ENCODE measurements around the gene RGS7. TPM values are rescaled to one million over a fixed set of nuclear protein-coding genes. Genes with fewer than 3 reads are reported as not detected.
A peak's percentile ranks its signal among the peaks of the same experiment; 100 is the strongest.

The RGS7 gene
- not detected for total RNA-seq (ENCODE audit: insufficient read depth, low replicate concordance)

- peak; percentile 66 for DNase-seq (ENCODE audit: low spot score)
Measured at GRCh38 chr1:241356519-241357365, at the start of gene RGS7. TSS of gene RGS7 (minus strand) at chr1:241357205.

- DNase-seq (ENCODE audit: low spot score): no peak
Measured at GRCh38 chr1:241406421-241406820, 49.4 kb upstream of the RGS7 start.

DNA sequence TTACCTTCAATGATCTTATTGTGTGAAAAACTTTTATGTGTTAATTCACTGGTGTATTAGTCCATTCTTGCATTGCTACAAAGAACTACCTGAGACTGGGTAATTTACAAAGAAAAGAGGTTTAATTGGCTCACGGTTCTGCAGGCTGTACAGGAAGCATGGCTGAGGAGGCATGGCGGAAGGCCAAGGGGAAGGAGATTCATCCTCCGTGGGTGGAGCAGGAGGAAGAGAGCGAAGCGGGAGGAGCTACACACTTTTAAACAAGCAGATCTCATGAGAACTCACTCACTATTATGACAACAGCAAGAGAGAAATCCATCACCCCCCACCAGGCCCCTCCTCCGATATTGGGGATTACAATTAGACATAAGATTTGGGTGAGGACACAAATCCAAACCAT is 44.2 kb upstream of the RGS7 start:
- no peak for DNase-seq (ENCODE audit: low spot score)

DNA sequence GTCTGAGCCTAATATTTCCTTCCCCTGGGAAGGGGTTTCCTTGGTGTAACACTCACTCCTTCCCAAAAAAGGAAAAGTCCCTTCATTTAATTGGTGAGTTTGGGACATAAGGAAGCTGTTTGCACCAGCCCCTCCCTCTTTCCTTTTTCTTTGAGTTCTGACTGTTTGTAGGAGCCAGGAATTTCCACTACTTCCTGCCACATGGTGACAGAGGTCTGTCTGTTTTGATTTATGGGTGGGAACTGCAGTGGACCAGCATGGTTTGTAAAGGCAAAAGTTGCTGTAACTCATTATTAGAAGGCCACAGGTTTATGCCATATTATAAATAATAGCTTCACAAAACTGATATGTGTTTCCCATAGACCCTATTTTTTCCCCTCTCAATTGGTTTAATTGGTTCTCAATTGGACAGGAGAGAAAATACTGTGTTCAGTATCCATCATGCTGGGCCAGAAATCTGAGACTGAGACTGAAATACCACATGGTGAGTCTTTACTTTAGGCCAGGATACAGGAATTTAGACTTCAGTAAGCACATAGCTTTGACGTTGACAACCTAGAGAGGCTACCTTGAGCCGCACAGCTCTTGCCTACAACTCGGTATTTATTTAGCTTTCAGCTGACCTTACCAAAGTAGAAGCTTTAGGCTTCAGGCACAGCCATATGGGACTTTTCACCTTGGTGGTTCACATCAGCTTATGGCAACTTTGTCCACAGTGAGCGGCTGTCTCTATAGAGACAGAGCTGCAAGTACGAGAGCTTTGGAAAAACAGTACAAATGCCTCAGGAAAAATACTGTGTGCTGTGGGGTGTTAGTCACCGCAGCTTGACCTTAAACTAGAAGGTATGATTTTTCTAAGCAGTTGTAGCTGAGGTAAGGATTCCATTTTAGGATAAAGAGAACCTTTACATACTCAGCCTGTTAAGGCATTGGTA is 40.0 kb upstream of the RGS7 start:
- DNase-seq (ENCODE audit: low spot score): no peak

- DNase-seq (ENCODE audit: low spot score): no peak
Measured at GRCh38 chr1:241391926-241392710, 35.1 kb upstream of the RGS7 start.

DNA sequence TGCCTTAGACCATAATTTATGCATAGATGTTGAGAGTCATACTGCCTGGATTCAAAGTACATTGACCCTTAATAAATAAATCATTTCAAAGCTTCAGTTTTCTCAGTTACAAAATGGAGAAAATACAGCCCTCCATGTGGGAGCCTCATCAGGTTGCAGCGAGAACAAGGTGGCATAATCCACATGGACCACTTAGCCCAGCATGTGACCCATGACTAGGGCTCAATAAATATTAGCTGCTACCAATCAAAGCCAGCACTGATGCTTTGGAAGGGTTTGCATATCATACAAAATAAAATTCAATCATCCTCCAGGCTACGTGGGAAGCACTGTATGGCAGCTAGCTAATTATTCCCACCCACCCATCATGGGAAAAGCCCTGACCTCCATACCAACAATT is 33.5 kb upstream of the RGS7 start:
- DNase-seq (ENCODE audit: low spot score): no peak

DNA sequence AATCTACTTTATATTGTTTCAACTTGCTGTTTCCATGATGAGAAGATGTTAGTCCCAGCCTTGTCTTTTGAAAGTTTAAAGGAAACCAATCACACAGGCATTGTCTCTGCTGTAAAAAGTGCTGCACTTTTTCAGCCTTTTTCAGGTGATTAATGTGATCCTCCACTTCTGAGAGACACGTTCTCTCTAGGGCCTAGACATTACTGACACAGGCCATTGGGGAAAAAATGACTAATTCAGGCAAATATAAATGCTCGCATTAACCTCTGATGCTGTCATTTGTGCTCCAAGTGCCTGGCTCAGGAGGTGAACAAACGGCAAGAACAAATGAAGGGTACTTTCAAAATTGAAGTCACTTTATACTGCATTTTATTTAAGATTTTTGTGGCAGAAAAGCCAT is 32.4 kb upstream of the RGS7 start:
- DNase-seq (ENCODE audit: low spot score): no peak

- no peak for DNase-seq (ENCODE audit: low spot score)
Measured at GRCh38 chr1:241387216-241387615, 30.2 kb upstream of the RGS7 start.

DNA sequence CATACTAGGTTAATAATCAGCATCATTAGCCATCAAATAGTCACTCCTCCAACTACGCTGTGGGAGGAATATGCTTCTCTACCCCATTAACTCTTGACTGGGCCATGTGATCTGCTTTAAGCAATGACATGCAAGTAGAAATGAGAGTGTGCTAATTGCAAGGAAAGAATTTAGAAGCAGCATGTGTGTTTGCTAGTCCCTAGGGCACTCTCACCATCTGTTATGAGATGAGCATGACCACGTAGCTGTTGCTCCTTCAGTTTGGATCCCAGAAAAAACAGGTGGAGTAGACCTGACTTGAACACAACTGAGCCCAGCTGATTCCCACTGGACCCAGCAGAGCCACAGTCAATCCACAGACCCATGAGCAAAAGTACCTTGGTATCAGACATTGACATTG is 19.7 kb upstream of the RGS7 start:
- DNase-seq (ENCODE audit: low spot score): no peak

DNA sequence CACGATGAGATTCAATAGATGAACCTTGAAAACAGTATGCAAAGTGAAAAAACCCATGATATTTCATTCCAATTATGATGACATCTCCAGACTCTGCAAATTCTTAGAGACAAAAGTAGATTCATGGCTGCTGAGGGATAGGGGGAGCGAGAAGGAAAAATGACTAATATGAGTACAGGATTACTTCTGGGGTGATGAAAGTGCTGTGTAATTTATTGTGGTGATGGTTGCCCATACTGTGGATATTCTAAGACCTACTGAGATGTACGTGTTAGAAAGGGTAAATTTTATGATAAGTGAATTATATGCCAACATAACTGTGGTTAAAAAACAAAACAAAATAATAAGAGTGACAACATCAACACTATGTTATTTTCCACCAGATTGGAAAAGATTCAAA is 18.9 kb upstream of the RGS7 start:
- DNase-seq (ENCODE audit: low spot score): no peak

GRCh38 chr1:241366196-241366595 is 9.2 kb upstream of the RGS7 start:
- no peak for DNase-seq (ENCODE audit: low spot score)

- DNase-seq (ENCODE audit: low spot score): no peak
Measured at GRCh38 chr1:241362350-241362749, 5.3 kb upstream of the RGS7 start.

DNA sequence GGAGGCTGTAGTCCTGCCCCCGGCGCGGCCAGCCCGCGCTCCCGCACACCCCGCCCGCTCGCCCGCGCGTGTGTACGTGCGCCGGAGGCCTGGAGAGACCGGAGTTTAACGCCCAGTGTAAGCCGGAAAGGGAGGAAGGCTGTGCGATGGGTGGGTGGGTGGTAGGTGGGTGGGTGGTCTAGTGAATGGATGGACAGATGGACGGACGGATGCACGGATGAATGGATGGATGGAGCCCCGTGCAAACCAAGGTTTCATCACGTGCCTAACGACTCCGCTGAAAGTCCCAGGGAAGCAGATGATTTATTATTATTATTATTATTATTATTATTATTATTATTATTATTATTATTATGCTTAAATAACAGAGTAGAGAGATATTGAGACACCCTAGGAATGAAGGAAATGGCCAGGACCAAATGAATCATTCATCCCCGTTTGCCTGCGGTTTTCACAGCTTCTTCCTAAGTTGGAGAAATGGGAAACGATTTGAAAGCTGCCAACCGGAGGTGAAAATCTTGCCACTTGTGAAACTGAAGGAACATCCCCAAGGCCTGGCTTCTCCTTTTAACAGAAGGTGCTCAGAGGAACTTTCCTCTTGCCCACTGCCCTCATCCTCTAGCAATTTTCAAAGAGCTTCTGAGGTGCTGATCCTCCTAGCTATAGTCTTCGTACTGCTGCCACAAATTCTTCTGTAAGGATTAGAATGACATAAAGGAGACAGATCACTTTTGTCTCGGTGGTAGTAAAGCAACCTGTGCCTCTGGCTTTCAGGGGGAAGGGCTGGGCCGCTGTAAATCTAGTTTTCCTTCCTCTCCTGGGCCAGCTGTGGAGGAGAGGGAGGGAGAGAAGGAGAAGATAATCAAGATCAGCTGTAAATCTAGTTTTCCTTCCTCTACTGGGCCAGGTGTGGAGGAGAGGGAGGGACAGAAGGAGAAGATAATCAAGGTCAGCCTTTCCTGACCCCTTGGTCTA is 648 bp upstream of the RGS7 start:
- no peak for DNase-seq (ENCODE audit: low spot score)

GRCh38 chr1:241356187-241356518 is 852 bp downstream of the RGS7 start:
- peak; percentile 0 for DNase-seq (ENCODE audit: low spot score)

GRCh38 chr1:241355311-241356010 is 1.5 kb downstream of the RGS7 start:
- DNase-seq (ENCODE audit: low spot score): no peak

- no peak for DNase-seq (ENCODE audit: low spot score)
Measured at GRCh38 chr1:241352401-241352800, 4.6 kb downstream of the RGS7 start.

DNA sequence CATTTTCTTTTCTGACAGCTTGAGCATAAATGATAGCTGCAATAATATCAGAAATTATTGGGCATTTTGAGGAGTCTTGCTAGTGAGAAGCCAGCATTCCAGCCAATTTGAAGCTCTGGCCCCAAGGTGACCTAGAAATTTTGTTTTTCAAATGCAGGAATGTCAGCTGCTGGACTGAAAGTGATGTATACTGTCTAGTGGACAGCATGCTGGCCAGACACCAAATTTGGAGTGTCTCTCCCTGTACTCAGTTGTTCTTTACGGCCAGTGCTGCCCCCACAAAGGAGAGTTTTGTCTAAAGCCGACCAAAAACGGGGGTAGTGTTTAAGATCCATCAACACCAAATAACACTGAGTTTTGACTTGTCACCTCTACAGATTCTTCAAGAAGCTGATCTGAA is 5.2 kb downstream of the RGS7 start:
- DNase-seq (ENCODE audit: low spot score): no peak

- DNase-seq (ENCODE audit: low spot score): no peak
Measured at GRCh38 chr1:241343956-241344355, 13.0 kb downstream of the RGS7 start.

GRCh38 chr1:241336335-241336734 is 20.7 kb downstream of the RGS7 start:
- no peak for DNase-seq (ENCODE audit: low spot score)

DNA sequence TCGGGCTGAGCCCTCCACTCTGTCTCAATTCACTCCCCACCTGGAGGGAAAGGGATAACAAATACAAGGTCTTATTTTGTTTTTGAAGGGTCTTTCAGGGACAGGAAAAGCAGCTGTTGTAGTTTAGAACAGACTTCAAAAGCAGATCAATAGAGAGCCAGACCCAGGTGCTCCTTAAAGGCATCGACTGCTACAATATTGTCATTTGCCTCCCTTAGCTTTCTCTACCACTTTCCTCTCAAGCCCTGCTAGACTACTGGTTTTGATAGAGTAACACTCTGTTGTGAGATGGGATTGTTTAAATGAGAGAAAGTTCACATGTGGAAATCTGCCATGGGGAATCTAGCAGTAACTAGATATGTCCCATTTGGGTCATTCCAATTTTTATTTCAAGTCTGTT is 24.0 kb downstream of the RGS7 start:
- no peak for DNase-seq (ENCODE audit: low spot score)
